ENCODE data around the gene UBASH3A. TPM values are rescaled to one million over a fixed set of nuclear protein-coding genes. Genes with fewer than 3 reads are reported as not detected.

UBASH3A gene
- total RNA-seq, 1 donor: not detected

DNA sequence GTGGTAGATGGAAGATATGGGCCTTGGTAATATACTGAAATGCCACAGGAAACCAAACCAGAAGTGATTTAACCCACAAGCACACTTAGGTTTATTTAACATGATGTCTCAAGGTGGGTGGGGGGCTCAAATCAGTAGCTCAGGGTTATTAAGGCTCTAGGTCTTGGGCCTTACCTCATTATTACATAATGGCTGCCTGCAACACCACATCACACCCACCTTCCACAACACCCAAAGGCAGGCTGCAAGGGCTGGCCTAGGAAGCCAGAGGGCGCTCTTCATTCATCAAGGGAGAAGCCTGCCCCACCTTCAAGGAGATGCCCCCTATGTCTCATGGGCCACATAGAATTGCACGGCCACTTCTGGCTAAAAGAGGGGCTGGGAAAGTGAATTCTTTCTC lies 43.4 kb upstream of the UBASH3A start:
- H3K4me3 ChIP-seq (ENCODE audit: low read depth, low read length): no peak overlapping the region
- no peak for DNase-seq (ENCODE audit: low read depth)
- TF ChIP-seq, protein P1, sequence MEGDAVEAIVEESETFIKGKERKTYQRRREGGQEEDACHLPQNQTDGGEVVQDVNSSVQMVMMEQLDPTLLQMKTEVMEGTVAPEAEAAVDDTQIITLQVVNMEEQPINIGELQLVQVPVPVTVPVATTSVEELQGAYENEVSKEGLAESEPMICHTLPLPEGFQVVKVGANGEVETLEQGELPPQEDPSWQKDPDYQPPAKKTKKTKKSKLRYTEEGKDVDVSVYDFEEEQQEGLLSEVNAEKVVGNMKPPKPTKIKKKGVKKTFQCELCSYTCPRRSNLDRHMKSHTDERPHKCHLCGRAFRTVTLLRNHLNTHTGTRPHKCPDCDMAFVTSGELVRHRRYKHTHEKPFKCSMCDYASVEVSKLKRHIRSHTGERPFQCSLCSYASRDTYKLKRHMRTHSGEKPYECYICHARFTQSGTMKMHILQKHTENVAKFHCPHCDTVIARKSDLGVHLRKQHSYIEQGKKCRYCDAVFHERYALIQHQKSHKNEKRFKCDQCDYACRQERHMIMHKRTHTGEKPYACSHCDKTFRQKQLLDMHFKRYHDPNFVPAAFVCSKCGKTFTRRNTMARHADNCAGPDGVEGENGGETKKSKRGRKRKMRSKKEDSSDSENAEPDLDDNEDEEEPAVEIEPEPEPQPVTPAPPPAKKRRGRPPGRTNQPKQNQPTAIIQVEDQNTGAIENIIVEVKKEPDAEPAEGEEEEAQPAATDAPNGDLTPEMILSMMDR (IDR thresholded peaks at IDR 0.05; ENCODE audit: insufficient read depth, low read depth, low read length): no peak

DNA sequence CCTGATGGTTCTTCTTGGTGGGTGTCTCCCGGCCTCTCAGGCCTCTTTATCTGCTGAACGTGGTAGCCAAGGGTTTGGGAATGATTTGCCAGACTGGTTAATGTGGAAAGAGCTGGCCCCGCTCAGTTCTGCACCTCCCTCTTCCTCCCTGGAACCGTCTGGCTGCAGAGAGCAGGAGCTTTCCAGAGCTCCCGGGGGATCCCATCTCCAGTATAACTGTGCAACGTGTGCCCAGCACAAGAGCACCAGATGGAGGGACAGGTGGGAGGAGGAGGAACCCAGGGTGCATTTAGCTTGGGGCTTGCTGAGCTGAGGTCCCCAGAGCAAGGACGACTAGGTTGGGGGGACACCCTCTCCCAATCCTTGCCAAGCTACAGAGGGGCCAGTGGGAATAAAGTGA lies 42.4 kb upstream of the UBASH3A start:
- no peak for DNase-seq (ENCODE audit: low read depth)
- TF ChIP-seq, protein P1 (IDR thresholded peaks at IDR 0.05; ENCODE audit: insufficient read depth, low read depth, low read length): no peak
- H3K4me3 ChIP-seq (ENCODE audit: low read depth, low read length): no peak overlapping the region

DNA sequence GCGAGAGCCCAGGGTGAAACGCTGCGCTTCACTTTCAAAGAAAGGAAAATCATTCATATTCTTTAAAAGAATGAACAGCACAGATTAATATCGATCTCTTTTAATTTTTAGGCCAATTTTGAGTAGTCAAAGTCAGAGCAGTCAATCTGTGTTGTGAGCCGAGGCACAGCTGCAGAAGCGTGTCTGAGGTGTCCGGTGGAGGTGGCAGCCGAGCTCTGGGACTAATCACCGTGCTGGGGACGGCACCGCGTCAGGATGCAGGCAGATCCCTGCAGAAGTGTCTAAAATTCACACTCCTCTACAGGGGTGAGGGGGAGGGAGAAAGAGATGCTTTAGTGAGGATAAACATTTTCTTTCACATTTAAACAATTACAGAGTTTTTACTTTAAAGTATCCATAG lies 41.5 kb upstream of the UBASH3A start:
- H3K4me3 ChIP-seq (ENCODE audit: low read depth, low read length): no peak overlapping the region
- TF ChIP-seq, protein P1 (IDR thresholded peaks at IDR 0.05; ENCODE audit: insufficient read depth, low read depth, low read length): no peak
- DNase-seq (ENCODE audit: low read depth): no peak

DNA sequence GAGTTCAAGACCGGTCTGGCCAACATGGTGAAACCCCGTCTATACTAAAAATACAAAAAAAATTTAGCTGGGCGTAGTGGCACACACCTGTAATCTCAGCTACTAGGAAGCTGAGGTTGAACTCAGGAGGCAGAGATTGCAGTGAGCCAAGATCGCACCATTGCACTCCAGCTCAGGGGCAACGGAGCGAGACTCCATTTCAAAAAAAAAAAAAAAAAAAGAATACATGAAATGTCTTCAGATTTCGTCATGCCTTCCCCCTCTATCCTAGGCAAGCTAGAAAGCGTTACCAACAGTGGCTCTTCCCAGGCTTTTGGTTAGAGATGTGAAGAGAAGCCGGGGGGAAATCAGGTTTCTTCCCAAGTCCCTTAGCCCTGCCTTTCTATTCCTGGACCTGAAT lies 41.0 kb upstream of the UBASH3A start:
- TF ChIP-seq, protein P1 (IDR thresholded peaks at IDR 0.05; ENCODE audit: insufficient read depth, low read depth, low read length): no peak
- H3K4me3 ChIP-seq (ENCODE audit: low read depth, low read length): no peak overlapping the region

DNA sequence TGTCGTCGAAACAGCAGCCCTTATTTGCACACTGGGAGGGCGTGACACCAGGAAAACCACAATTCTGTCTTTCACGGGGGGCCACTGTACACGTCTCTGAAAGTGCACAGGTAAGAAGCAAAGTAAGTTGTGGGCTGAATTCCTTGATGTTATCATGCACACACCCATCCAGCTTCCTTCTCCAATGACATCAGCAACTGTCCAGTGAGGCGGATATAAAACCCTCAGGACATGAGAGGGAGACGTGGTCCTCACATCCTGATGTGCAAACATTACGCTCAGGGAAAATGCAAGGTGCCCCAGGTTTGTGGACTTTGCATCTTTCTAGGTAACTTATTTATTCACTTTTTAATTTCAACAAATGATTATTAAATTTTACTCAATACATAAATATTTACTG lies 40.4 kb upstream of the UBASH3A start:
- no peak for DNase-seq (ENCODE audit: low read depth)
- TF ChIP-seq, protein P1 (IDR thresholded peaks at IDR 0.05; ENCODE audit: insufficient read depth, low read depth, low read length): no peak
- no peak overlapping the region for H3K4me3 ChIP-seq (ENCODE audit: low read depth, low read length)

More for the DNA sequence above, 41.0 kb upstream of the UBASH3A start:
- DNase-seq (ENCODE audit: low read depth): no peak

DNA sequence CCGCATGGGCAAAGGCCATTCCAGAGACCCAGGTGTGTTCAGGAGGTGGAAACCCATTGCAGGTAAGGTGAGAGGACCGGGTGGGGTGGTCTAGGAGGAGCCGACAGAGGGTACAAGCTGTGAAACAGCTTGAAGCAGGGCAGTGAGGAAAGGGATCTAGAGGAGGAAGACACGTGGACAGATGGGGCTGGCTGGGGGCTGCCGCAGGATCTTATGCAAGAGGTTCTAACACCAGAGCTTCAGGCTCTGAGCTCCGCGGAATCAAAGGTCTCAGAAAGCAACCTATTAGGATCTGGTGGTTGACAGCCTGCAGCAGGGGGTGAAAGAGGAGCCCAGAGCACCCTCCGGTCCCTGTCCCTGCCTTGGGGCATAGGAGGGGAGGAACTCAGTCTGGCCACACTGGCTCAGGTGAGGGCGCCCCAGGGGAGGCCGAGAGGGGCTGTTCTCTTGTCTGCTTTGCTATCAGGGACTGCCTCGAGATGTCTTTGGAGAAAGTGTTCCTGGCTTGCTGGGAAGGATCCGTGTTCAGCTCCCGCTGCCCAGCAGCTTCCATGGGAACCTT lies 39.3 kb upstream of the UBASH3A start:
- TF ChIP-seq, protein P1 (IDR thresholded peaks at IDR 0.05; ENCODE audit: insufficient read depth, low read depth, low read length): no peak
- no peak for DNase-seq (ENCODE audit: low read depth)
- H3K4me3 ChIP-seq (ENCODE audit: low read depth, low read length): no peak overlapping the region

DNA sequence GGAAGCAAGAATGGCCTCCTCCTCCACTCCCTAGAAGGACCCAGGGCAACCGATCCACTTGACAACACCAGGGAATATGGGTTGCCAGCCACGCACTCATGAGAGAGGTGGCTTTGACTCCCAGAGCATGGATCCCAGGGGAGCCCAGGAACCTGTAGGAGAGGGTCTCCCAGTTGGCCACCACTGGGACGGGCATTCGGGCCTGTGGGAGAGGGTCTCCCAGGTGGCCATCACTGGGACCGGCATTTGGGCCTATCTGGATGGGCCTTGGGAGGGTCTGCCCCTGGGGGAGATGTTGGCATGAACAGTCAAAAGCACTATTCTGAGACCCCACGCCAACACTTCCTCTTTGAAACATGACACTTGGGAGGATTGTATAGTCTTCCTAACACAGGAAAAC lies 37.9 kb upstream of the UBASH3A start:
- no peak for DNase-seq (ENCODE audit: low read depth)
- H3K4me3 ChIP-seq (ENCODE audit: low read depth, low read length): no peak overlapping the region
- TF ChIP-seq, protein P1 (IDR thresholded peaks at IDR 0.05; ENCODE audit: insufficient read depth, low read depth, low read length): no peak

All from fibroblast of villous mesenchyme (primary cell).